ENCODE data around the gene FAM210B.
"Not testable (repeated sequence)": the region's sequence is repeated elsewhere in the genome, so short reads cannot be mapped to it uniquely, and the experiment has no call there.

DNA sequence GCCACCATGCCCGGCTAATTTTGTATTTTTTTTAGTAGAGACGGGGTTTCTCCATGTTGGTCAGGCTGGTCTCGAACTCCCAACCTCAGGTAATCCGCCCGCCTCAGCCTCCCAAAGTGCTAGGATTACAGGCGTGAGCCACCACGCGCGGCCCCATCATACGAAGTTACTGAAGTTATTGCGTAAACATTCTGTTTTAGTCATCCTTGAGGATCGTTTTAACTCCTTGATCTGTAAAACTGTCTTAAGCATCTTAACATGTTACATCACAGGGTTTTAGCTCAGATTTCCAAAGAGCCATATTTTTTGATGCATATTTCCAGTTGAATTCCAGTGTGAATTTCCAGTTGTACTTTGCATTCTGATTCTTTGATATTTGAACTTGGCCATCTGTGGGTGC, 46.6 kb downstream of the FAM210B start:
- TF ChIP-seq POLR2A, POLR2AphosphoS5, POU2F2, TAF1 (IDR thresholded peaks at IDR 0.05; ENCODE audit: low read depth, low read length): not testable (repeated sequence)
